Measurements from ENCODE around the gene DMTF1.

DMTF1 gene

GRCh38 chr7:87173471-87173870 is 21.2 kb downstream of the DMTF1 start:
- Histone ChIP-seq H2AK5ac (ENCODE audit: low read length, severe bottlenecking) (no peak overlapping the region), H2BK15ac (ENCODE audit: low read depth, poor library complexity, severe bottlenecking) (no peak overlapping the region), H3K79me1 (replicated peaks; ENCODE audit: low read length, poor library complexity, severe bottlenecking) (peaks cover 11% of the 10 kb centered on the region), H2AFZ (ENCODE audit: low read depth, low read length) (no peak overlapping the region), H3K27me3 (ENCODE audit: control insufficient read depth in 1 of 2, insufficient read depth in 1 of 2, low read length in 2 of 2) (no peaks in the 10 kb centered on the region), H2BK12ac (ENCODE audit: low read length in 2 of 2) (no peak overlapping the region), H3K9me3 (ENCODE audit: control insufficient read depth, low read length) (no peaks in the 10 kb centered on the region), H3K23ac (ENCODE audit: low read length in 2 of 2) (no peak overlapping the region), H3K27ac (ENCODE audit: low read length, poor library complexity, severe bottlenecking) (no peak overlapping the region), H3K4ac (ENCODE audit: low read depth in 1 of 2, low read length in 2 of 2) (no peak overlapping the region), H4K8ac (ENCODE audit: low read length) (no peak overlapping the region), H3K36me3 (ENCODE audit: control insufficient read depth in 1 of 2, insufficient read depth in 2 of 2, low read depth in 1 of 2, low read length in 2 of 2) (peaks cover 10 to 99% of the 10 kb centered on the region in 2 experiments), H3K9ac (ENCODE audit: low read length) (no peak overlapping the region), H3K14ac (ENCODE audit: low read length in 2 of 2) (no peak overlapping the region), H3K4me2 (ENCODE audit: low read length, poor library complexity, severe bottlenecking) (no peak overlapping the region), H3K4me3 (ENCODE audit: insufficient read depth in 1 of 2, low read depth in 1 of 2, low read length in 2 of 2) (no peak overlapping the region), H3K4me1 (ENCODE audit: control insufficient read depth, insufficient read depth, low read depth, low read length) (no peaks in the 10 kb centered on the region), H2BK5ac (ENCODE audit: low read depth, low read length, poor library complexity, severe bottlenecking) (no peak overlapping the region), H3K18ac (ENCODE audit: low read depth in 1 of 2, low read length in 2 of 2) (no peak overlapping the region), H2BK120ac (ENCODE audit: low read depth, low read length) (no peak overlapping the region), H4K91ac (ENCODE audit: low read length) (no peak overlapping the region)
- WGBS: 97% methylated on average over 1 of the region's 1 CpG
- no peak for DNase-seq

- Histone ChIP-seq H3K79me1 (replicated peaks; ENCODE audit: low read length, poor library complexity, severe bottlenecking) (peaks cover 8% of the 10 kb centered on the region), H3K23ac (ENCODE audit: low read length in 2 of 2) (no peak overlapping the region), H3K9me3 (ENCODE audit: control insufficient read depth, low read length) (no peaks in the 10 kb centered on the region), H4K8ac (ENCODE audit: low read length) (no peak overlapping the region), H3K4me3 (ENCODE audit: insufficient read depth in 1 of 2, low read depth in 1 of 2, low read length in 2 of 2) (no peak overlapping the region), H2AK5ac (ENCODE audit: low read length, severe bottlenecking) (no peak overlapping the region), H3K18ac (ENCODE audit: low read depth in 1 of 2, low read length in 2 of 2) (no peak overlapping the region), H3K14ac (ENCODE audit: low read length in 2 of 2) (no peak overlapping the region), H2BK5ac (ENCODE audit: low read depth, low read length, poor library complexity, severe bottlenecking) (no peak overlapping the region), H3K36me3 (ENCODE audit: control insufficient read depth in 1 of 2, insufficient read depth in 2 of 2, low read depth in 1 of 2, low read length in 2 of 2) (peaks cover 10 to 96% of the 10 kb centered on the region in 2 experiments), H3K4me1 (ENCODE audit: control insufficient read depth, insufficient read depth, low read depth, low read length) (no peaks in the 10 kb centered on the region), H2BK12ac (ENCODE audit: low read length in 2 of 2) (no peak overlapping the region), H3K4ac (ENCODE audit: low read depth in 1 of 2, low read length in 2 of 2) (no peak overlapping the region), H3K9ac (ENCODE audit: low read length) (no peak overlapping the region), H2BK120ac (ENCODE audit: low read depth, low read length) (no peak overlapping the region), H2BK15ac (ENCODE audit: low read depth, poor library complexity, severe bottlenecking) (no peak overlapping the region), H3K4me2 (ENCODE audit: low read length, poor library complexity, severe bottlenecking) (no peak overlapping the region), H4K91ac (ENCODE audit: low read length) (no peak overlapping the region), H3K27me3 (ENCODE audit: control insufficient read depth in 1 of 2, insufficient read depth in 1 of 2, low read length in 2 of 2) (no peaks in the 10 kb centered on the region), H3K27ac (ENCODE audit: low read length, poor library complexity, severe bottlenecking) (no peak overlapping the region), H2AFZ (ENCODE audit: low read depth, low read length) (no peak overlapping the region)
- WGBS: 90% methylated on average over 2 of the region's 4 CpGs
- no peak for DNase-seq
These were observed 26.1 kb downstream of the DMTF1 start for GRCh38 chr7:87178320-87178719.

GRCh38 chr7:87179180-87179579 is 26.9 kb downstream of the DMTF1 start:
- H2BK120ac ChIP-seq (ENCODE audit: low read depth, low read length): no peak overlapping the region
- no peak overlapping the region for H2BK5ac ChIP-seq (ENCODE audit: low read depth, low read length, poor library complexity, severe bottlenecking)
- H3K4me2 ChIP-seq (ENCODE audit: low read length, poor library complexity, severe bottlenecking): no peak overlapping the region
- no peak overlapping the region for H2BK15ac ChIP-seq (ENCODE audit: low read depth, poor library complexity, severe bottlenecking)
- WGBS: 100% methylated on average over 2 of the region's 3 CpGs
- H2AK5ac ChIP-seq (ENCODE audit: low read length, severe bottlenecking): no peak overlapping the region
- H3K9ac ChIP-seq (ENCODE audit: low read length): no peak overlapping the region
- no peaks in the 10 kb centered on the region for H3K27me3 ChIP-seq (ENCODE audit: control insufficient read depth in 1 of 2, insufficient read depth in 1 of 2, low read length in 2 of 2)
- H3K18ac ChIP-seq (ENCODE audit: low read depth in 1 of 2, low read length in 2 of 2): no peak overlapping the region
- no peaks in the 10 kb centered on the region for H3K9me3 ChIP-seq (ENCODE audit: control insufficient read depth, low read length)
- no peak overlapping the region for H3K23ac ChIP-seq (ENCODE audit: low read length in 2 of 2)
- no peak overlapping the region for H3K4ac ChIP-seq (ENCODE audit: low read depth in 1 of 2, low read length in 2 of 2)
- H3K36me3 ChIP-seq (ENCODE audit: control insufficient read depth in 1 of 2, insufficient read depth in 2 of 2, low read depth in 1 of 2, low read length in 2 of 2): peaks cover 10 to 96% of the 10 kb centered on the region in 2 experiments
- H3K79me1 ChIP-seq (replicated peaks; ENCODE audit: low read length, poor library complexity, severe bottlenecking): peaks cover 8% of the 10 kb centered on the region
- H3K4me3 ChIP-seq (ENCODE audit: insufficient read depth in 1 of 2, low read depth in 1 of 2, low read length in 2 of 2): no peak overlapping the region
- H4K8ac ChIP-seq (ENCODE audit: low read length): no peak overlapping the region
- no peak for DNase-seq
- no peak overlapping the region for H4K91ac ChIP-seq (ENCODE audit: low read length)
- H2AFZ ChIP-seq (ENCODE audit: low read depth, low read length): no peak overlapping the region
- H2BK12ac ChIP-seq (ENCODE audit: low read length in 2 of 2): no peak overlapping the region
- no peaks in the 10 kb centered on the region for H3K4me1 ChIP-seq (ENCODE audit: control insufficient read depth, insufficient read depth, low read depth, low read length)
- no peak overlapping the region for H3K14ac ChIP-seq (ENCODE audit: low read length in 2 of 2)
- no peak overlapping the region for H3K27ac ChIP-seq (ENCODE audit: low read length, poor library complexity, severe bottlenecking)

GRCh38 chr7:87187120-87187519 is 34.9 kb downstream of the DMTF1 start:
- no peak overlapping the region for H3K9ac ChIP-seq (ENCODE audit: low read length)
- no peak overlapping the region for H3K4me3 ChIP-seq (ENCODE audit: insufficient read depth in 1 of 2, low read depth in 1 of 2, low read length in 2 of 2)
- DNase-seq: no peak
- no peaks in the 10 kb centered on the region for H3K4me1 ChIP-seq (ENCODE audit: control insufficient read depth, insufficient read depth, low read depth, low read length)
- no CpG with 5 or more reads among the region's 2 CpGs for WGBS
- no peak overlapping the region for H2AK5ac ChIP-seq (ENCODE audit: low read length, severe bottlenecking)
- H3K18ac ChIP-seq (ENCODE audit: low read depth in 1 of 2, low read length in 2 of 2): no peak overlapping the region
- H2BK15ac ChIP-seq (ENCODE audit: low read depth, poor library complexity, severe bottlenecking): no peak overlapping the region
- H2BK12ac ChIP-seq (ENCODE audit: low read length in 2 of 2): no peak overlapping the region
- no peaks in the 10 kb centered on the region for H3K27me3 ChIP-seq (ENCODE audit: control insufficient read depth in 1 of 2, insufficient read depth in 1 of 2, low read length in 2 of 2)
- no peak overlapping the region for H3K4me2 ChIP-seq (ENCODE audit: low read length, poor library complexity, severe bottlenecking)
- H3K23ac ChIP-seq (ENCODE audit: low read length in 2 of 2): no peak overlapping the region
- H2BK5ac ChIP-seq (ENCODE audit: low read depth, low read length, poor library complexity, severe bottlenecking): no peak overlapping the region
- H3K27ac ChIP-seq (ENCODE audit: low read length, poor library complexity, severe bottlenecking): no peak overlapping the region
- H3K79me1 ChIP-seq (replicated peaks; ENCODE audit: low read length, poor library complexity, severe bottlenecking): peaks cover 11% of the 10 kb centered on the region
- H4K8ac ChIP-seq (ENCODE audit: low read length): no peak overlapping the region
- H3K4ac ChIP-seq (ENCODE audit: low read depth in 1 of 2, low read length in 2 of 2): no peak overlapping the region
- H3K9me3 ChIP-seq (ENCODE audit: control insufficient read depth, low read length): no peaks in the 10 kb centered on the region
- H2AFZ ChIP-seq (ENCODE audit: low read depth, low read length): no peak overlapping the region
- H2BK120ac ChIP-seq (ENCODE audit: low read depth, low read length): no peak overlapping the region
- H4K91ac ChIP-seq (ENCODE audit: low read length): no peak overlapping the region
- no peak overlapping the region for H3K14ac ChIP-seq (ENCODE audit: low read length in 2 of 2)
- H3K36me3 ChIP-seq (ENCODE audit: control insufficient read depth in 1 of 2, insufficient read depth in 2 of 2, low read depth in 1 of 2, low read length in 2 of 2): peaks cover 16 to 100% of the 10 kb centered on the region in 2 experiments

Measured in mesenchymal stem cell (in vitro differentiated cells and primary cell).